ENCODE data around the gene EIF4E1B.

Gene EIF4E1B

GRCh38 chr5:176628406-176629228 lies 1.9 kb upstream of the EIF4E1B start:
- no peak for DNase-seq

- no peak for DNase-seq
These were observed 1.1 kb upstream of the EIF4E1B start for GRCh38 chr5:176629317-176629852.

- no peak for DNase-seq
These were observed 277 bp downstream of the EIF4E1B start for GRCh38 chr5:176630681-176631222.

- no peak for DNase-seq
These were observed 1.1 kb downstream of the EIF4E1B start for GRCh38 chr5:176631383-176632200.

- DNase-seq: no peak
These were observed 2.3 kb downstream of the EIF4E1B start for GRCh38 chr5:176632745-176633144.

- no peak for DNase-seq
These were observed 3.1 kb downstream of the EIF4E1B start for GRCh38 chr5:176633598-176633997.

- no peak for DNase-seq
These were observed 6.0 kb downstream of the EIF4E1B start for GRCh38 chr5:176636426-176636825.

GRCh38 chr5:176637556-176637955 lies 7.1 kb downstream of the EIF4E1B start:
- DNase-seq: no peak

GRCh38 chr5:176638437-176638836 lies 8.0 kb downstream of the EIF4E1B start:
- no peak for DNase-seq

- no peak for DNase-seq
These were observed 8.7 kb downstream of the EIF4E1B start for GRCh38 chr5:176639208-176639607.

GRCh38 chr5:176639981-176640380 lies 9.5 kb downstream of the EIF4E1B start:
- DNase-seq: no peak

- no peak for DNase-seq
These were observed 10.1 kb downstream of the EIF4E1B start for GRCh38 chr5:176640616-176641015.

- no peak for DNase-seq
These were observed 12.4 kb downstream of the EIF4E1B start for GRCh38 chr5:176642675-176643490.

- no peak for DNase-seq
These were observed 13.2 kb downstream of the EIF4E1B start for GRCh38 chr5:176643491-176644219.

GRCh38 chr5:176644294-176644693 lies 13.8 kb downstream of the EIF4E1B start:
- no peak for DNase-seq

GRCh38 chr5:176644878-176645670 lies 14.6 kb downstream of the EIF4E1B start:
- no peak for DNase-seq

GRCh38 chr5:176646049-176646706 lies 15.7 kb downstream of the EIF4E1B start:
- no peak for DNase-seq

- no peak for DNase-seq
These were observed 16.2 kb downstream of the EIF4E1B start for GRCh38 chr5:176646707-176647029.

- DNase-seq: peak; percentile 98
These were observed 16.8 kb downstream of the EIF4E1B start, which contains the start of gene TSPAN17 for GRCh38 chr5:176647030-176647842. TSPAN17 (plus strand) TSS chr5:176647484; CDS start chr5:176647616, 132 bp downstream.

Measured in CD4-positive, alpha-beta T cell treated with Interferon gamma for 1 hour (primary cell).